Dermis blood vessel endothelial cell (primary cell): ENCODE measurements around the gene LMO2. TPM values are rescaled to one million over a fixed set of nuclear protein-coding genes. Genes with fewer than 3 reads are reported as not detected.

Experiments used
- total RNA-seq: library from RNA; depleted of rRNA; stranded (reverse); fragments of >200 nt; gene quantifications from 2 replicates; pipeline ENCODE4 v1.2.3, GENCODE V29; 2014

The LMO2 gene
- total RNA-seq, 1 donor from 2014 or later, result 149 TPM

Other genes with a start within 250 kb of the LMO2 start
- gene C11orf91, start 191.2 kb downstream of the LMO2 start, total RNA-seq, result not detected in 2 replicates
- 931 and 1,060 TPM in 2 replicates for gene CD59, start 155.7 kb downstream of the LMO2 start, total RNA-seq
- 50.5 and 56.8 TPM in 2 replicates for gene FBXO3, start 117.6 kb downstream of the LMO2 start, total RNA-seq
- 171 and 319 TPM in 2 replicates for gene CAPRIN1, start 159.7 kb upstream of the LMO2 start, total RNA-seq
- gene NAT10, start 213.6 kb upstream of the LMO2 start, total RNA-seq, result 12.1 and 28.1 TPM in 2 replicates